Stimulated activated naive B cell treated with anti-CD40 and anti-IgM and Interleukin-4, amounts not matched to agents 10 μg/mL and 1 μg/mL and 100 μg/mL, for 72 hours (primary cell): ENCODE data around the gene MLLT6.

ENCODE experiments used
- ATAC-seq, 2 donors: fragments of 150-1000 bp; cut with Tn5 transposase; replicated peaks; 2 replicates each; pipeline ENCODE4 v1.10.0; 2021; ENCODE audit warnings: moderate library complexity in 1 of 2
- DNase-seq: peaks from one replicate; pipeline ENCODE4 v3.0.0; 2021
- H3K27ac Mint-ChIP-seq: one replicate; pipeline ENCODE4 v1.8.0; 2022; ENCODE audit warnings: mild to moderate bottlenecking, mixed read lengths
- H3K27me3 Mint-ChIP-seq, 2 donors: one replicate each; pipeline ENCODE4 v1.8.0; 2022; ENCODE audit warnings: mixed read lengths in 2 of 2
- H3K36me3 Mint-ChIP-seq, 2 donors: one replicate each; pipeline ENCODE4 v1.8.0; 2022; ENCODE audit warnings: mixed read lengths in 2 of 2, mild to moderate bottlenecking in 1 of 2
- H3K4me1 Mint-ChIP-seq, 2 donors: one replicate each; pipeline ENCODE4 v1.8.0; 2022; ENCODE audit warnings: mixed read lengths in 2 of 2, mild to moderate bottlenecking in 1 of 2
- H3K4me3 Mint-ChIP-seq, 2 donors: one replicate each; pipeline ENCODE4 v1.8.0; 2022; ENCODE audit warnings: mild to moderate bottlenecking in 2 of 2, mixed read lengths in 2 of 2, moderate library complexity in 1 of 2
- H3K9me3 Mint-ChIP-seq, 2 donors: one replicate each; pipeline ENCODE4 v1.8.0; 2022; ENCODE audit warnings: mixed read lengths in 2 of 2, mild to moderate bottlenecking in 1 of 2

MLLT6 gene

DNA sequence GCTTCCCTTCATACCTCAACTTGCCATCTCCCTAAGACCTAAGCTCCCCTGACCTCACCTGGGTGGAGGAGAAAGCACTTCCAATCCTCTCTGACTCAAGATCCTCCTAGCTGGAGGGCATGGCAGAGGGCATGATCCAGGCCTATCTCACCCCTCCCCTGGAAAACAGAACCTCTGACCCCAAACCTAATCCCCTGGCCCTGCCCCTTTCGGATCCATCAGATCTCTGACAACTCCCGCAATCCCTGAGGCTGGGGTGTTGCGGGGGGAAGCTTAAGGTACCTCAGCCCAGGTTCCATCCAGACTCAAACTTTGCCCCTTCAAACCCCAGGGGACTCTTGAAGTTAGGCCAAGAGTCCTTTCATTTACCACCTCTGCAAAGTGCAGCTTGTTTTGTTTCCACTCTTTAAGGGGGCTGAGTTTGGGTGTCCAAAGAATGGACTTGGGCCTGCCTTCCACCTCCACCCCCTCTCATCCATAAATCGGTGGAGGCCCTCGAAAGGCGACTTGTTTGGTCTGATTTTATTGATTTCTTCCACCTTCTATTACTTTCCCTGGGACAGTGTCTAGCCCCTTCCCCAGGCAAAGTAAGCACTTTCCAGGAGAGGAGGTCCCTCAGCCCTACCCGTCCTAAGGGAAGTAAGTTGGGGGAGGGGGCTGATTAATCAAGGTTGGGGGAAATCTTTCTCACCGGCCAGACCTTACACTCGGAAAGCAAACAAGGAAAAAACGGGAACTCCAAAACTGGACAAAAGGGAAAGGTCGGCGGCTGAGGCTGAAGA lies 32.9 kb upstream of the MLLT6 start:
- Mint-ChIP-seq H3K27me3 (peaks cover 46 to 48% of the 10 kb centered on the region in 2 donors), H3K27ac (peak overlapping the region; percentile 80)

DNA sequence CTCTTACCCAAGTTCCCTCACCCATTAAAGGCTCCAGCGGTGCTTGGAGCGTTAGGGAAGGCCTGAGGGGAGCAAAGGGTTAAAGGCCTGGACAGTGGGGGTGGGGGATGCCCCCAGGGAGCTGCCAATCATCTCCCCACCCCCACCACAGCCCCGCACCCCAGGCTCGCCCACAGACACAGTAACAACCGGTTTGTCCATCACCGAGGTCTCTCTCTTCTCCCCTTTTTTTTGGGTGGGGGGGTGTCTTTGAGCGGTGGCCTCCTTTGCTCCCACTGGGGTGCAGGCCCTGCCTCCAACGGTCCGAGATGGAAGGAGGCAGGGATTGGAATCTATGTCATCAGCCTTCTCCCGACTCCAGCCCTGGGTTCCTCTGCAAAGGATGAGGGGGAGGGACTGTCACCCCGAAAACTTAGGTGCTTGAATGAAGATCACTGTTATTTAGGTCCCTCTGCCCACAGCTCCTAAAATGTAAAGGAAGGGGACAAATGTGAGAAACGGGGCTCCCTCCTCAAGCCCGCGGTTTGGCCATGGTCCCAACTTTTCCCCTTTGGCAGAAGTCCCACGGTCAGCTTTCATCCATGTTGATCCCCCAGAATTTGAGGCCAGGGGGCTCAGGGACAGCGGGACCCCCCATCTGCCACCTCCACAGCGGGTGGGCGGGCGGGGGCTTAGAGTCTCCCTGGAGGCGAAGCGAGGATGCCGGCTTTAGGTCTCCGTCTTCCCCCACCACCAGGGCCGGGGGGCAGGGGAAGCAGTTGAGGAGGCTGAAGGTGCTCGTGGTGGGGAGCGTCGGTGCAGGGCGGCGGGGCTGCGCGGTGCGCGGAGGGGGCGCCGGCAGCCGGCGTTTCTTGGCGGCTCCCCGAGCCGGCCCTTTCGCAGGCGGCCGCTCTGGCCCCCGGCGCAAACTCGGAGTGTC lies 32.0 kb upstream of the MLLT6 start:
- peaks cover 40 to 56% of the 10 kb centered on the region in 2 donors for H3K4me1 Mint-ChIP-seq
- H3K27me3 Mint-ChIP-seq: peaks cover 38 to 40% of the 10 kb centered on the region in 2 donors
- H3K27ac Mint-ChIP-seq: peak overlapping the region; percentile 42
- H3K4me3 Mint-ChIP-seq: peak overlapping the region; percentile 67 to 70
- peaks cover 0 to 6% of the 10 kb centered on the region in 2 donors for H3K36me3 Mint-ChIP-seq
- no peak for ATAC-seq
- DNase-seq: no peak
- H3K9me3 Mint-ChIP-seq: no peaks in the 10 kb centered on the region

More for the DNA sequence above, 32.9 kb upstream of the MLLT6 start:
- no peaks in the 10 kb centered on the region for H3K9me3 Mint-ChIP-seq
- ATAC-seq (no peak), DNase-seq (no peak)
- H3K4me1 Mint-ChIP-seq: peaks cover 43 to 53% of the 10 kb centered on the region in 2 donors
- H3K36me3 Mint-ChIP-seq: peaks cover 0 to 6% of the 10 kb centered on the region in 2 donors
- H3K4me3 Mint-ChIP-seq: peak overlapping the region; percentile 6 to 31

DNA sequence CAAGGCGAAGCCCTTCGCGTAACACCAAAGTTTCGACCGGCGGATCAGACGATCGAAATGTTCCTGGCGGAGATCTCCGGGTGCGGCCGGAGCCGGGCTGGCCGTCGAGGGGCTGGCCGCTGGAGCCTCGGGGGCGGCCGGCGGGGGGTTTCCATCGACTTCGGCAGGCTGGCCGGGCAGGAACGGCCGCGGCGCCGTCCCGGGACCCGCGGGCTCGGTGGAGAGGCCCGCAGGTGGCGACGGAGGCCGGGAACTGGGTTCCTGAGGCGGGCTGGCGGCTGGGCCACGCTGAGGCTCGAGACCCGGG lies 31.4 kb upstream of the MLLT6 start:
- H3K4me3 Mint-ChIP-seq: peak overlapping the region; percentile 70 to 76
- H3K36me3 Mint-ChIP-seq: peaks cover 0 to 6% of the 10 kb centered on the region in 2 donors
- H3K9me3 Mint-ChIP-seq: no peaks in the 10 kb centered on the region
- peaks cover 40 to 57% of the 10 kb centered on the region in 2 donors for H3K4me1 Mint-ChIP-seq
- no peak overlapping the region for H3K27ac Mint-ChIP-seq
- H3K27me3 Mint-ChIP-seq: peaks cover 32 to 34% of the 10 kb centered on the region in 2 donors
- ATAC-seq (peak; percentile 1), DNase-seq (no peak)

DNA sequence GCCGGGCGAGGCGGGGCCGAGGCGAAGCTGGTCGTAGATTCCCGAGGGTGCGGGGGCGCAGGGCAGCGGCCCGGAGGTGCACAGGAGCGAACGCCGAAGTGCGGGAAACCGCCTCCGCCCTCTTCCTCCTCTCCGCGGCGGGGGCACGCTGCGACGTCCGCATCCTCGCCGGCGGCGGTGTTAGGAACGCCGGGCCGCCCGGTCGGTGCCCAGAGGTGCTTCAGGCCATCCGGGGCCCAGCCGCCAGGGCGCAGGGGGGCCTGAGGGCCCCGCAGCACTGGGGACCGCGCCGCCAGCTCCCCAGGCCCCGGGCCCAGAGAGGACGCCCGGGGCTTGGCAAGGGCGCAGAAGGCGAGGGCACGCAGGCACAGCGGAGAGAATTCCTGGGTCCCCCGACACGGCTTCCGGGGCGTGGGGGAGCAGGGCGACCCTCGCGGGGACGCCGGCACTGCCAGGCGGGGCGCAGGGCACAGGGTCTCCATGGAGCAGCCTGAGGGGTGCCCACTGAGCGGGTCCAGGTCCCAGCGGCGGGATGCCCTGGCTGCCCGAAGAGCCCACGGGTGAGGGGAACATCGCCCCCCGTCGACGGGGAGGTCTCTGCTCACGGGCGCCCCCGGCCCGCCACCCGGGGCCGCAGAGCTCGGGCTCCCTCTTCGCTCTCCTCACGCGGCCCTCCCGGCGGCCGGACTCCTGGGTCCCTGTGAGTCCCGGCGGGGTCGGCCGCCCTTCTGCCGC lies 30.9 kb upstream of the MLLT6 start:
- H3K9me3 Mint-ChIP-seq: no peaks in the 10 kb centered on the region
- ATAC-seq: peak; percentile 10 to 20
- H3K4me3 Mint-ChIP-seq: peak overlapping the region; percentile 70 to 76
- H3K27ac Mint-ChIP-seq: no peak overlapping the region
- peak; percentile 23 for DNase-seq
- H3K4me1 Mint-ChIP-seq: peaks cover 40 to 57% of the 10 kb centered on the region in 2 donors
- H3K27me3 Mint-ChIP-seq: peaks cover 27 to 29% of the 10 kb centered on the region in 2 donors
- H3K36me3 Mint-ChIP-seq: peaks cover 0 to 6% of the 10 kb centered on the region in 2 donors

DNA sequence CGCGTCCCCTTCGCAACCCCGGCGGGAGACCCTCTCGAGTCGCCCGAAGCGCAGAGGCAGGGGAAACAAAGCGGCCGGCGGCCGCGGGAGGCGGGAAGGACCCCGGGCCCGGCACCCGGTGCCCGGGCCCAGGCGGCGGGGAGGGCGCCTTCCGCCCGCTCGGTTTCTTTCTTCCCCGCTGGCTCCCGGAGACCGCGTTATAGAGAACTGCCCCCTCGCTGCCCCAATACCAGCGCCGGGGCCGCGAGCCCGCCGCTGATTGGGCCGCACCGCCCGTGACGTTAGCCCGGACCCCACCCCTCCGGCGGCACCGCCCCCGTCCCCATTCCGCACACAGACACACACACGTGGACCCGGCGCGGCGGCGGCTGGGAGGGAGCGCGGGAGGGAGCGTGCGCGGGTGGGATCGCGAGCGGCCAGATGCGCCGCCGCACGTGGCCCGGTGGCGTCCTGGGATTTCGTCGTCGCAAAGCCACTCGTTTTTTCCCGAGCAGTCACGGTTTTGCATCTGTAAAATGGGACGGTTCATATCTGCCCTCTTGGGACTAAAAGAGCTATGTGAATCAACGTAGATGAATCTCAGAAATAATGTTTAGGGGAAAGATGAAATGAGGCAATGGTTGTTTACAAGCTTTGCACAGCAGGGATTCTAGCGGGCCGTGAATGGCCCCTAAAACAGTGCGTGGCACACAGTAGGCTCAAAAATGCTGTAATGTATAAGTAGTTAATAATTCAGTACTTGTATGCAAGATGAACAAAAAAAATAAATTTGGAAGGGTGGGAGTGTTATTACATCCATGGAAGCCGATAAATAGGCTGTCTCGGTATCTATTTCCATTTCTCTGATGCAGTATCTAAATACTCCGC lies 30.1 kb upstream of the MLLT6 start, which contains the start of gene EPOP:
EPOP (minus strand) TSS at position 209 of the 867 bp plus-strand sequence. CDS start 462 bp downstream, outside the sequence.
- H3K27ac Mint-ChIP-seq: peak within 1 kb of the TSS; percentile 9
- H3K36me3 Mint-ChIP-seq: peaks cover 0 to 6% of the 10 kb centered on the region in 2 donors
- peak within 1 kb of the TSS; percentile 70 to 76 for H3K4me3 Mint-ChIP-seq
- ATAC-seq: peak; percentile 83 to 89
- H3K27me3 Mint-ChIP-seq: peaks cover 19 to 21% of the 10 kb centered on the region in 2 donors
- peaks cover 40 to 57% of the 10 kb centered on the region in 2 donors for H3K4me1 Mint-ChIP-seq
- no peaks in the 10 kb centered on the region for H3K9me3 Mint-ChIP-seq
- peak; percentile 79 for DNase-seq

DNA sequence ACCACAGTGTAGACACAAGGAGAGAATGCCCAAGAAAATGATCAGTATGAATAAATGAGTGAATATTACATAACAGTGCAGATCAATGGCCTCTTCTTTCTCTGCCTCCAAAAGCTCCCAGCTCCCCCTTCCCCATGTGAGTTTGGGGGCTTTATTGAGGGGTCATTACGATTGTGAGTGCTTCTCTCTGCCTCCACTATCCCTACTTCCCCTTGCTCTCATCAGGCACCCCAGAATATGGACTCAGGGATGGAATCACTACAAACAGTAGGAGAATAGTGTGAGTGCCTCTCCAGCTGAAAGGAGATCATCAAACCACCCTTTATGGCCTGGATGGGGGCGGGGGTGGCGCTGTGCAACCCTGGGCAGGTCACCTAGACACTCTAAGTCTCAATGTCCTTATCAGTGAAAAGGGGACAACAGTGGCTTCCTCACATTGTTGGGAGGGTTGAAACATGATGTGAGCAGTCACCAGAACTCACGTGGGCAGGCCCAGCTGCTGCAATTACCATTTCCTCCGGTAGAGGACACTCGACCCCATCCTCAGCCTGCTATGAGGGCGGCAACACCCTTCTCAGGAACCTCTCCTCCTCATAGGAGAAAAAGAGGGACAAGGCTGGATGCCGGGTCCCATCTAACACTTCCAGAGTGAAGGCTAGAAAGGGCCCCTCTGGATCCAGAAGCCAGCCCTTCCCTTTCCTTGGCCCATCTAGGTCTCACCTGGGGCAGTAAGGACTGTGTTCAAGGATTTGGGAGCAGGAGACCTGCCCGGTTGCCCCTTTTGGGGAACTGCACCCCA lies 28.2 kb upstream of the MLLT6 start:
- H3K36me3 Mint-ChIP-seq: peaks cover 0 to 6% of the 10 kb centered on the region in 2 donors
- H3K4me1 Mint-ChIP-seq: peaks cover 31 to 47% of the 10 kb centered on the region in 2 donors
- no peaks in the 10 kb centered on the region for H3K9me3 Mint-ChIP-seq
- peaks cover 5 to 11% of the 10 kb centered on the region in 2 donors for H3K27me3 Mint-ChIP-seq
- ATAC-seq (peak; percentile 64 to 70), DNase-seq (peak; percentile 77)
- H3K27ac Mint-ChIP-seq: peak overlapping the region; percentile 59
- H3K4me3 Mint-ChIP-seq: no peak overlapping the region

DNA sequence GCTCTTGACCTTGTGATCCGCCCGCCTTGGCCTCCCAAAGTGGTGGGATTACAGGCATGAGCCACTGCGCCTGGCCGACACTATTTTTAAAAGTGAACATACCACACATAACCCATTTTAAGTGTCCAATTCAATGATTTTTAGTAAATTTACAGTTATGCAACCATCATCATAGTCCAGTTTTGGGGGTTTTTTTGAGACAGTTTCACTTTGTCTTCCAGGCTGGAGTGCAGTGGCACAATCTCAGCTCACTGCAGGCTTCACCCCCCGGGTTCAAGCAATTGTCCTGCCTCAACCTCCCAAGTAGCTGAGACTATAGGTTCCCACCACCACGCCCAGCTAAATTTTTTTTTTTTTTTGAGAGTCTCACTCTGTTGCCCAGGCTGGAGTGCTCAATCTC lies 27.3 kb upstream of the MLLT6 start:
- Mint-ChIP-seq H3K27ac (no peak overlapping the region), H3K4me1 (peaks cover 25 to 38% of the 10 kb centered on the region in 2 donors), H3K36me3 (no peaks in the 10 kb centered on the region)

DNA sequence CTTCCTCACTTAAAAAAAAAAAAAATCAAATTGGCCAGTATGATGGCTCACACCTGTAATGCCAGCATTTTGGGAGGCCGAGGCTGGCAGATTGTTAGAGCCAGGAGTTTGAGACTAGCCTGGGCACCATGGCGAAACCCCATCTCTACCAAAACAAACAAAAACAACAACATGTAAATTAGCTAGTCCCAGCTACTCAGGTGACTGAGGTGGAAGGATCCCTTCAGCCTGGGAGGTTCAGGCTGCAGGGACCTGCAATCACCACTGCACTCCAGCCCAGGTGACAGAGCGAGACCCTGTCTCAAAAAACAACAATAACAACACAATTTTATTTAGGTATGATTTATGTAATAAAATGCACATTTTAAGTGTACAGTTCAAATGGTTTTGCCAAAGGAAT lies 24.0 kb upstream of the MLLT6 start:
- Mint-ChIP-seq H3K27ac (no peak overlapping the region), H3K4me1 (peaks cover 15 to 20% of the 10 kb centered on the region in 2 donors), H3K9me3 (no peaks in the 10 kb centered on the region), H3K4me3 (no peak overlapping the region), H3K27me3 (peaks cover 9 to 10% of the 10 kb centered on the region in 2 donors), H3K36me3 (no peaks in the 10 kb centered on the region)
- no peak for DNase-seq
- ATAC-seq: no peak

More for the DNA sequence above, 27.3 kb upstream of the MLLT6 start:
- no peaks in the 10 kb centered on the region for H3K9me3 Mint-ChIP-seq
- H3K27me3 Mint-ChIP-seq: peaks cover 0 to 2% of the 10 kb centered on the region in 2 donors
- no peak for ATAC-seq
- no peak for DNase-seq
- no peak overlapping the region for H3K4me3 Mint-ChIP-seq

DNA sequence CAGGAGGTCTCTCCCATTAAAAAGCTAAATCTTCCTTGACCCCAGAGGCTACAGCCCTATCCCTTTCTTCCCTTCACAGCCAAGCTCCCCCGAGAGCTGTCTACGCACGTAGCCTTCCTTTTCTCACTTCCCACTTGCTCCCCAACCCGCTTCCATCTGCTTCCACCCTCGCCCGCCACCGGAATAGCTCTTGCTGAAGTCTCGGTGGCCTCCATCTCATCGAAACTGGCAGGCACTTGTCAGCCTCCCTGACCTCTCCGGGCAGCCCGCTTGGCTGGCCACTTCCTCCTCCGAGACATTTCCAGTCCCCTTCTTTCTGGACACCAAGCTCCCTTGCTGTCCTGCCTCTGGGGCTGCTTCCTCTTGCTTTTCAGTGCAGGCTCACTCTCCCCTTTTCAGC lies 19.6 kb upstream of the MLLT6 start:
- Mint-ChIP-seq H3K4me3 (no peak overlapping the region), H3K27me3 (peaks cover 12 to 15% of the 10 kb centered on the region in 2 donors), H3K36me3 (no peaks in the 10 kb centered on the region), H3K27ac (no peak overlapping the region), H3K9me3 (no peaks in the 10 kb centered on the region), H3K4me1 (peaks cover 0 to 4% of the 10 kb centered on the region in 2 donors)
- no peak for DNase-seq
- no peak for ATAC-seq

DNA sequence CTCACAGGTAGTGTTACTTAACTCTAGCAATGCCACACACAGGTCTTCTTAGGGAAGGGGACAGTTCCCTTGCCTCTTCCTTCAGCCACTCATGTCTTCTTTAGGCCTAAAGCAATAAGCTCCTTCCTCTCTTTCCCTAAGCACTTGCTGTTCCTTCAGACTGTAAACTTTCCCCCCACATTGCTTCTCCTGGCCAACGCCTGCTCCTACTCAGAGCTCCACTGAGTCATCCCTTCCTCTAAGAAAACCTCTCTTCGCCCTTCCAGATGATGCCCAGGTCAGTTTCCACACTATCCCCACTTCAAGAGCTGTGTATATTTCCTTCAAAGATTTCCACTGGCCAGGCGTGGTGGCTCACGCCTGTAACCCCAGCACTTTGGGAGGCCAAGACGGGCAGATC lies 17.8 kb upstream of the MLLT6 start:
- no peak for DNase-seq
- no peak overlapping the region for H3K4me3 Mint-ChIP-seq
- no peak for ATAC-seq
- peaks cover 0 to 6% of the 10 kb centered on the region in 2 donors for H3K4me1 Mint-ChIP-seq
- no peaks in the 10 kb centered on the region for H3K9me3 Mint-ChIP-seq
- H3K27ac Mint-ChIP-seq: no peak overlapping the region
- no peaks in the 10 kb centered on the region for H3K36me3 Mint-ChIP-seq
- H3K27me3 Mint-ChIP-seq: peaks cover 12 to 23% of the 10 kb centered on the region in 2 donors

DNA sequence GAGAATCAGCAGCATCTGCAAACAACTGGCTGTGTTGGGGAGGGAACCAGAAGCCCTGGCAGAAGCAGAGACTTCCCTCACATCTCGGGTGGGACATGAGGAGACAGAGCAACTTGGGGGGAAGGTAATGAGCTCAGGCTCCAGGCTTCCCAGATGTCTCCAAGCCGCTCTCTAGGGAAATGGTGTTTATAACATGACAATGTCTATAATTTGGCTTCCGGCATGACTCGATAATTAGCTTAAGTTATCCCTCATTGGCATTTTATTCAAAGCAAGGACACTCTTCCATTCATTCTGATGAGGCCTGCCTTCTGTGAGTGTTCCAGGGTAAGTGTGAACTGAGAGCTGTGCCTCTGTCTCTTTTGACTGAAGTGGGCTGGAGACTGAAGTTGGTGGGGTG lies 14.7 kb upstream of the MLLT6 start:
- H3K9me3 Mint-ChIP-seq: no peaks in the 10 kb centered on the region
- H3K27me3 Mint-ChIP-seq: peaks cover 21 to 23% of the 10 kb centered on the region in 2 donors
- H3K4me1 Mint-ChIP-seq: peaks cover 0 to 4% of the 10 kb centered on the region in 2 donors
- H3K4me3 Mint-ChIP-seq: no peak overlapping the region
- H3K27ac Mint-ChIP-seq: no peak overlapping the region
- H3K36me3 Mint-ChIP-seq: no peaks in the 10 kb centered on the region
- no peak for DNase-seq
- ATAC-seq: no peak

DNA sequence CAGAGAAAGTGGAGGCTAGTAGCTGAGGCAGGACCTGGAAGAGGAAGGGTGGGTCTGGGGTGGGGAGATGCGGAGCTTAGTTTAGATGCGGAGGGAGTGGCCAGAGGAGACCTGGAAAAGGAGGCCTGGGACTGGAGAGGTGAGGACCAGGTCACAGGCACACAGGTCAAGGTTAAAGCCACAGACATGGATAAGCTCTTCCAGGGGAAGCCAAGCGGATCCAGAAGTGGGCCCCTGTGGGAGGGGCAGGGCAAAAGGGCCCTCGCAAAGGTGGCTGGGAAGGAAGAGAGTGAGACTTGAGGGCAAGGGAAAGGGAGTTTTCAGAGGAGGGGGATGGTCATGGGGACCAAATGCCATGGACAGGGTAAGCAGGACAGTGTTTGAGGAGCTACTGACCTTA lies 13.9 kb upstream of the MLLT6 start:
- H3K36me3 Mint-ChIP-seq: no peaks in the 10 kb centered on the region
- no peak overlapping the region for H3K27ac Mint-ChIP-seq
- no peak overlapping the region for H3K4me3 Mint-ChIP-seq
- peaks cover 5 to 7% of the 10 kb centered on the region in 2 donors for H3K4me1 Mint-ChIP-seq
- DNase-seq (no peak), ATAC-seq (no peak)
- H3K9me3 Mint-ChIP-seq: no peaks in the 10 kb centered on the region
- H3K27me3 Mint-ChIP-seq: peaks cover 14 to 16% of the 10 kb centered on the region in 2 donors
